ENCODE data around the gene CLN6.

- no peak for TF ChIP-seq CTCF (IDR thresholded peaks at IDR 0.05)
- TF ChIP-seq POLR2A (IDR thresholded peaks at IDR 0.05), result no peak
These were observed 47.6 kb upstream of the CLN6 start for GRCh38 chr15:68277131-68277602.

Data from esophagus squamous epithelium (tissue), 4 donors.